Measurements from ENCODE around the gene TBX4.

- no peak for TF ChIP-seq HDGF (IDR thresholded peaks at IDR 0.05; ENCODE audit: borderline replicate concordance)
- TF ChIP-seq SP1 (IDR thresholded peaks at IDR 0.05): no peak
- TF ChIP-seq TARDBP (IDR thresholded peaks at IDR 0.05): no peak
- TF ChIP-seq LEF1 (IDR thresholded peaks at IDR 0.05; ENCODE audit: borderline replicate concordance): no peak
- no peak for TF ChIP-seq NFRKB (IDR thresholded peaks at IDR 0.05)
- no peak for TF ChIP-seq L3MBTL2 (conservative IDR thresholded peaks at IDR 0.05)
- TF ChIP-seq BHLHE40 (IDR thresholded peaks at IDR 0.05; ENCODE audit: borderline replicate concordance): no peak
- no peak for TF ChIP-seq ELF4 (IDR thresholded peaks at IDR 0.05)
- no peak for TF ChIP-seq CTBP1 (IDR thresholded peaks at IDR 0.05; ENCODE audit: borderline replicate concordance)
- TF ChIP-seq ZNF384 (IDR thresholded peaks at IDR 0.05): no peak
- no peak for TF ChIP-seq SUZ12 (IDR thresholded peaks at IDR 0.05)
- no peak for TF ChIP-seq FOXK2 (IDR thresholded peaks at IDR 0.05)
- no peak for TF ChIP-seq FOXA1 (IDR thresholded peaks at IDR 0.05)
- no peak for TF ChIP-seq PKNOX1 (IDR thresholded peaks at IDR 0.05)
Observed at GRCh38 chr17:61411011-61411260, 41.3 kb upstream of the TBX4 start.
